HT1080 (cell line): Measurements from ENCODE around the gene SPECC1L. TPM values are rescaled to one million over a fixed set of nuclear protein-coding genes. Genes with fewer than 3 reads are reported as not detected.
A peak's percentile ranks its signal among the peaks of the same experiment; 100 is the strongest.

Experiments
- DNase-seq: peaks from one replicate; pipeline ENCODE4 v3.0.0-alpha.2; 2015; ENCODE audit warnings: low read depth
- total RNA-seq: library from RNA; depleted of rRNA; stranded (reverse); fragments of >200 nt; shearing (Covaris generic); gene quantifications from 2 replicates; pipeline ENCODE4 v1.2.3, GENCODE V29; 2014

The SPECC1L gene
- total RNA-seq, 1 experiment from 2014 or later = 28.5 TPM

- DNase-seq = no peak
Observed at GRCh38 chr22:24359452-24360120, 89.0 kb downstream of the SPECC1L start.

- no peak for DNase-seq
Observed at GRCh38 chr22:24361976-24362646, 91.5 kb downstream of the SPECC1L start.

- DNase-seq = no peak
Observed at GRCh38 chr22:24363243-24363642, 92.6 kb downstream of the SPECC1L start.

GRCh38 chr22:24366701-24367100, 96.1 kb downstream of the SPECC1L start:
- DNase-seq = no peak

GRCh38 chr22:24367841-24368240, 97.2 kb downstream of the SPECC1L start:
- DNase-seq = no peak

GRCh38 chr22:24370401-24370800, 99.8 kb downstream of the SPECC1L start:
- DNase-seq = no peak

GRCh38 chr22:24376002-24376401, 105.4 kb downstream of the SPECC1L start:
- DNase-seq = no peak

GRCh38 chr22:24376586-24376985, 106.0 kb downstream of the SPECC1L start:
- no peak for DNase-seq

GRCh38 chr22:24379536-24379935, 108.9 kb downstream of the SPECC1L start:
- DNase-seq = peak; percentile 75

GRCh38 chr22:24380220-24380904, 109.7 kb downstream of the SPECC1L start:
- no peak for DNase-seq

GRCh38 chr22:24380905-24381230, 110.2 kb downstream of the SPECC1L start:
- DNase-seq = no peak

- DNase-seq = no peak
Observed at GRCh38 chr22:24383061-24383460, 112.4 kb downstream of the SPECC1L start.

- DNase-seq = no peak
Observed at GRCh38 chr22:24384131-24384530, 113.5 kb downstream of the SPECC1L start.

GRCh38 chr22:24386937-24387471, 116.4 kb downstream of the SPECC1L start:
- no peak for DNase-seq

- DNase-seq = no peak
Observed at GRCh38 chr22:24389680-24390079, 119.0 kb downstream of the SPECC1L start.

GRCh38 chr22:24390156-24390555, 119.5 kb downstream of the SPECC1L start:
- no peak for DNase-seq

GRCh38 chr22:24390576-24390975, 119.9 kb downstream of the SPECC1L start:
- DNase-seq = no peak

GRCh38 chr22:24391836-24392217, 121.2 kb downstream of the SPECC1L start:
- peak; percentile 57 for DNase-seq

- DNase-seq = no peak
Observed at GRCh38 chr22:24392218-24392931, 121.7 kb downstream of the SPECC1L start.

GRCh38 chr22:24393012-24393559, 122.5 kb downstream of the SPECC1L start:
- DNase-seq = no peak

GRCh38 chr22:24393848-24394247, 123.2 kb downstream of the SPECC1L start:
- no peak for DNase-seq
